Astrocyte (in vitro differentiated cells and primary cell): ENCODE data around the gene LAMTOR5. TPM values are rescaled to one million over a fixed set of nuclear protein-coding genes. Genes with fewer than 3 reads are reported as not detected.

Source experiments
- DNase-seq: peaks from one replicate; pipeline ENCODE4 v3.0.0-alpha.2; 2010; ENCODE audit warnings: low read depth
- FAIRE-seq: peaks from 2 replicates; lab custom pipeline; 2011; peaks lifted over from hg19 to GRCh38; lab: Jason Lieb, UNC
- H2AFZ ChIP-seq: 2 replicates; pipeline ENCODE4 v1.6.0; 2012; ENCODE audit warnings: low read depth, low read length, inconsistent platforms
- H3K27ac ChIP-seq: 2 replicates; pipeline ENCODE4 v1.5.1; 2011; ENCODE audit warnings: low read depth, low read length, inconsistent platforms
- H3K27me3 ChIP-seq: 2 replicates; pipeline ENCODE4 v1.6.0; 2011; ENCODE audit warnings: low read length, inconsistent platforms; ENCODE audit not compliant: insufficient read depth
- H3K36me3 ChIP-seq: 2 replicates; pipeline ENCODE4 v1.5.1; 2011; ENCODE audit warnings: low read length, inconsistent platforms; ENCODE audit not compliant: insufficient read depth
- H3K4me1 ChIP-seq: 2 replicates; pipeline ENCODE4 v1.5.1; 2011; ENCODE audit warnings: low read length, inconsistent platforms; ENCODE audit not compliant: insufficient read depth
- H3K4me2 ChIP-seq: 2 replicates; pipeline ENCODE4 v1.6.0; 2012; ENCODE audit warnings: low read length, inconsistent platforms
- H3K4me3 ChIP-seq: 2 replicates; pipeline ENCODE4 v1.5.1; 2011; ENCODE audit warnings: low read depth, mild to moderate bottlenecking, low read length, inconsistent platforms; ENCODE audit not compliant: insufficient read depth
- H3K79me2 ChIP-seq: 2 replicates; pipeline ENCODE4 v1.6.0; 2012; ENCODE audit warnings: mild to moderate bottlenecking, low read length, inconsistent platforms; ENCODE audit not compliant: insufficient read depth
- H3K9ac ChIP-seq: 2 replicates; pipeline ENCODE4 v1.6.0; 2012; ENCODE audit warnings: mild to moderate bottlenecking, low read length, inconsistent platforms
- H3K9me3 ChIP-seq: 2 replicates; pipeline ENCODE4 v1.5.1; 2012; ENCODE audit warnings: low read depth, mild to moderate bottlenecking, low read length, inconsistent platforms; ENCODE audit not compliant: insufficient read depth
- H4K20me1 ChIP-seq: 2 replicates; pipeline ENCODE4 v1.6.0; 2012; ENCODE audit warnings: low read length, inconsistent platforms; ENCODE audit not compliant: insufficient read depth
- H3K27ac Mint-ChIP-seq: one replicate; pipeline ENCODE4 v1.8.0; 2021; ENCODE audit warnings: mild to moderate bottlenecking, mixed read lengths; ENCODE audit not compliant: unreplicated experiment
- H3K27me3 Mint-ChIP-seq: one replicate; pipeline ENCODE4 v1.8.0; 2021; ENCODE audit warnings: low read depth, mixed read lengths; ENCODE audit not compliant: unreplicated experiment
- H3K36me3 Mint-ChIP-seq: one replicate; pipeline ENCODE4 v1.8.0; 2021; ENCODE audit warnings: low read depth, mixed read lengths; ENCODE audit not compliant: unreplicated experiment
- H3K4me1 Mint-ChIP-seq: one replicate; pipeline ENCODE4 v1.8.0; 2021; ENCODE audit warnings: low read depth, mixed read lengths; ENCODE audit not compliant: unreplicated experiment
- H3K4me3 Mint-ChIP-seq: one replicate; pipeline ENCODE4 v1.8.0; 2021; ENCODE audit warnings: mild to moderate bottlenecking, moderate library complexity, mixed read lengths; ENCODE audit not compliant: unreplicated experiment
- H3K9me3 Mint-ChIP-seq: one replicate; pipeline ENCODE4 v1.8.0; 2021; ENCODE audit warnings: mild to moderate bottlenecking, mixed read lengths; ENCODE audit not compliant: unreplicated experiment
- EZH2 ChIP-seq: IDR thresholded peaks from 2 replicates; pipeline ENCODE4 v1.6.1; 2012; ENCODE audit warnings: mild to moderate bottlenecking, low read length, inconsistent platforms; ENCODE audit not compliant: insufficient read depth
- total RNA-seq: library from RNA; stranded (reverse); gene quantifications from 2 replicates; pipeline ENCODE4 v1.2.1, GENCODE V29; 2021
- TF ChIP-seq, protein P1 (sequence below): IDR thresholded peaks from 2 replicates; pipeline ENCODE4 v1.5.1; 2011; ENCODE audit warnings: low read depth, mild to moderate bottlenecking, inconsistent platforms, low read length, moderate library complexity; ENCODE audit not compliant: insufficient read depth

The LAMTOR5 gene
- total RNA-seq, 1 donor from 2014 or later: 126 TPM

DNA sequence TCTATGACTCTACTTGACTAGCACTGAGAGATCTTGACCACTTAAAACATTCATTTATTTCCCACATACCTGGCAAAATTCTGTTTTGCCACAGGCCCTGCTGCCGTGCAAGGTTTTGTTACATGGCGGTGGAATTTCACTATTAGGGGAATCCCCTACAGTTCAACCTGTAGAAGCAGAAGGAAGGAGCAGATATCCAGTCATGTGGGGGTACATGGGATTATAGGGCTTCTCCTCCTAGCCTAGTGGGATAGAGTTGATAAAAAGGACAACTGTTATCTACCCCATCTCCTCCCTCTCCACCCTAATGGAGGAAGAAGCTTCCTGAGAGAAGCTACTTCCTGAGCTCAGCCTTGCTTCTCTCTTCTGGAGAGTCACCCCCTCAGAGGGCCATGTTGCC lies 25.7 kb upstream of the LAMTOR5 start:
- H2AFZ ChIP-seq: no peak overlapping the region

DNA sequence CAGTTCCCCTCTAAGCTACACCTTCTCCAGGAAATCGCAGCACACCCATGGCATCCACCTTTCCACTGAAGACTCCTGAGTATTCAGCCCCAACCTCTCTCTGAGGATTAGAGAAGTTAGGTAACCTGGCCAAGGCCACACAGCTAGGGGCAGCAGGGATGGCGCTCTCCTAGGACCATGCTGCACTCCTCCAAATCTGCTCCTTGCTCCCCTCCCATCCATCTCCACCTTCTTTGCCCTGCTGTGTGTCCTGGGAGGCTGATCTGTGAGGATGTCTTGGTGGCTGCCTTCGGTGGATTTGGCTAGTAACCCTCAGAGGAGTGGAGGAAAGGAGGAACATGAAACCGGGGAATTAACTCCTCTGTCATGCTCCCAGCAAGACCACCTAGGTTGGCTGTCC lies 23.4 kb upstream of the LAMTOR5 start:
- FAIRE-seq: no peak
- H2AFZ ChIP-seq: no peak overlapping the region
- H3K4me3 ChIP-seq: no peak overlapping the region
- H3K4me2 ChIP-seq: no peak overlapping the region
- no peak for DNase-seq
- H3K4me3 Mint-ChIP-seq: no peak overlapping the region
- no peaks in the 10 kb centered on the region for H3K4me1 ChIP-seq
- H3K27me3 ChIP-seq: peaks cover 9% of the 10 kb centered on the region
- H3K9me3 Mint-ChIP-seq: no peaks in the 10 kb centered on the region
- no peaks in the 10 kb centered on the region for H3K36me3 Mint-ChIP-seq
- no peaks in the 10 kb centered on the region for H3K36me3 ChIP-seq
- no peaks in the 10 kb centered on the region for H3K9me3 ChIP-seq
- no peak overlapping the region for H3K27ac Mint-ChIP-seq
- no peak overlapping the region for H3K9ac ChIP-seq
- no peaks in the 10 kb centered on the region for H3K79me2 ChIP-seq
- H3K4me1 Mint-ChIP-seq: peaks cover 6% of the 10 kb centered on the region
- TF ChIP-seq EZH2: no peak
- TF ChIP-seq, protein P1, sequence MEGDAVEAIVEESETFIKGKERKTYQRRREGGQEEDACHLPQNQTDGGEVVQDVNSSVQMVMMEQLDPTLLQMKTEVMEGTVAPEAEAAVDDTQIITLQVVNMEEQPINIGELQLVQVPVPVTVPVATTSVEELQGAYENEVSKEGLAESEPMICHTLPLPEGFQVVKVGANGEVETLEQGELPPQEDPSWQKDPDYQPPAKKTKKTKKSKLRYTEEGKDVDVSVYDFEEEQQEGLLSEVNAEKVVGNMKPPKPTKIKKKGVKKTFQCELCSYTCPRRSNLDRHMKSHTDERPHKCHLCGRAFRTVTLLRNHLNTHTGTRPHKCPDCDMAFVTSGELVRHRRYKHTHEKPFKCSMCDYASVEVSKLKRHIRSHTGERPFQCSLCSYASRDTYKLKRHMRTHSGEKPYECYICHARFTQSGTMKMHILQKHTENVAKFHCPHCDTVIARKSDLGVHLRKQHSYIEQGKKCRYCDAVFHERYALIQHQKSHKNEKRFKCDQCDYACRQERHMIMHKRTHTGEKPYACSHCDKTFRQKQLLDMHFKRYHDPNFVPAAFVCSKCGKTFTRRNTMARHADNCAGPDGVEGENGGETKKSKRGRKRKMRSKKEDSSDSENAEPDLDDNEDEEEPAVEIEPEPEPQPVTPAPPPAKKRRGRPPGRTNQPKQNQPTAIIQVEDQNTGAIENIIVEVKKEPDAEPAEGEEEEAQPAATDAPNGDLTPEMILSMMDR: no peak
- H3K27ac ChIP-seq: no peak overlapping the region
- H4K20me1 ChIP-seq: no peaks in the 10 kb centered on the region
- H3K27me3 Mint-ChIP-seq: peaks cover 25% of the 10 kb centered on the region

More for the DNA sequence above, 25.7 kb upstream of the LAMTOR5 start:
- H3K4me3 Mint-ChIP-seq: no peak overlapping the region
- no peaks in the 10 kb centered on the region for H3K4me1 ChIP-seq
- no peak overlapping the region for H3K27ac ChIP-seq
- H3K4me2 ChIP-seq: no peak overlapping the region
- no peaks in the 10 kb centered on the region for H3K79me2 ChIP-seq
- no peaks in the 10 kb centered on the region for H3K36me3 Mint-ChIP-seq
- DNase-seq: no peak
- H3K4me1 Mint-ChIP-seq: peaks cover 6% of the 10 kb centered on the region
- H3K27ac Mint-ChIP-seq: no peak overlapping the region
- H3K9me3 ChIP-seq: no peaks in the 10 kb centered on the region
- peaks cover 6% of the 10 kb centered on the region for H3K27me3 ChIP-seq
- TF ChIP-seq, protein P1: no peak
- no peak for TF ChIP-seq EZH2
- no peaks in the 10 kb centered on the region for H3K36me3 ChIP-seq
- no peak overlapping the region for H3K9ac ChIP-seq
- H4K20me1 ChIP-seq: no peaks in the 10 kb centered on the region
- no peaks in the 10 kb centered on the region for H3K9me3 Mint-ChIP-seq
- H3K27me3 Mint-ChIP-seq: peaks cover 27% of the 10 kb centered on the region
- no peak overlapping the region for H3K4me3 ChIP-seq
- no peak for FAIRE-seq

DNA sequence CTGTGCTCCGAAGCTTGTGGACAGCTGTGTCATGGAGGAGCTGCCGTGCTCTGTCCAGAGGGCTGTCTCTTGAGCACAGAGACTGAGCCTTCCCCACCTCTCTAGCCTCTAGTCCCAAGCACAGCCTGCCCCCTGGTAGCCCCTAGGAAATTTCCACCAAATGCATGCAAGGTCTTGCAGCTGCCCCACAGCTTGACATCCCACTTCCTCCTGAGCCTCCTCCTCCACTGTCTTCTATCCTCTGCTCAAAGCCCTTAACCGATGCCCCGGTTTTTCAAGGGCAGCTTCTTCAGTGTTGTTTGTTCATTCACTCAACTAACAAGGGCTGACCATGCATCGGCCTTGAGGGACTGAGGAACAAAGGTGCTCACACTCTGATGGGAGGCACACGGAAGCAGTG lies 22.9 kb upstream of the LAMTOR5 start:
- Mint-ChIP-seq H3K9me3 (no peaks in the 10 kb centered on the region), H3K4me3 (no peak overlapping the region), H3K36me3 (no peaks in the 10 kb centered on the region), H3K4me1 (peaks cover 6% of the 10 kb centered on the region), H3K27me3 (peaks cover 25% of the 10 kb centered on the region), H3K27ac (no peak overlapping the region)
- no peaks in the 10 kb centered on the region for H3K79me2 ChIP-seq
- DNase-seq (no peak), FAIRE-seq (no peak)
- H3K9me3 ChIP-seq: no peaks in the 10 kb centered on the region
- H3K9ac ChIP-seq: no peak overlapping the region
- no peak overlapping the region for H2AFZ ChIP-seq
- H3K4me2 ChIP-seq: no peak overlapping the region
- H4K20me1 ChIP-seq: no peaks in the 10 kb centered on the region
- peaks cover 14% of the 10 kb centered on the region for H3K27me3 ChIP-seq
- H3K4me3 ChIP-seq: no peak overlapping the region
- H3K27ac ChIP-seq: no peak overlapping the region
- no peaks in the 10 kb centered on the region for H3K4me1 ChIP-seq
- TF ChIP-seq EZH2: no peak
- TF ChIP-seq, protein P1: no peak
- no peaks in the 10 kb centered on the region for H3K36me3 ChIP-seq
